HTR-8/SVneo (cell line): ENCODE data around the gene RFNG.

Experiments used
- DNase-seq: peaks from one replicate; pipeline ENCODE4 v3.0.0; 2011; ENCODE audit warnings: low spot score, mixed read lengths; ENCODE audit not compliant: insufficient read length
- FAIRE-seq: peaks from 2 replicates; lab custom pipeline; 2011; peaks lifted over from hg19 to GRCh38; lab: Jason Lieb, UNC

RFNG gene

GRCh38 chr17:82080048-82080788, 28.6 kb upstream of the RFNG start:
- no peak for DNase-seq
- no peak for FAIRE-seq

- no peak for FAIRE-seq
- DNase-seq = no peak
These were observed 27.5 kb upstream of the RFNG start for GRCh38 chr17:82079001-82079677.

- FAIRE-seq (no peak), DNase-seq (no peak)
These were observed 26.8 kb upstream of the RFNG start for GRCh38 chr17:82078433-82078832.

- no peak for DNase-seq
- no peak for FAIRE-seq
These were observed 26.2 kb upstream of the RFNG start for GRCh38 chr17:82077617-82078358.

- DNase-seq = no peak
- no peak for FAIRE-seq
These were observed 25.4 kb upstream of the RFNG start for GRCh38 chr17:82076785-82077591.

- no peak for DNase-seq
- no peak for FAIRE-seq
These were observed 24.6 kb upstream of the RFNG start for GRCh38 chr17:82076018-82076784.

GRCh38 chr17:82073446-82073845, 21.8 kb upstream of the RFNG start:
- FAIRE-seq (no peak), DNase-seq (no peak)

GRCh38 chr17:82072827-82073226, 21.2 kb upstream of the RFNG start:
- DNase-seq (no peak), FAIRE-seq (no peak)

- DNase-seq (no peak), FAIRE-seq (no peak)
These were observed 19.0 kb upstream of the RFNG start for GRCh38 chr17:82070611-82071010.

- FAIRE-seq (no peak), DNase-seq (peak; percentile 74)
These were observed 14.2 kb upstream of the RFNG start, which contains the start of gene DUS1L for GRCh38 chr17:82065638-82066303. Gene DUS1L, minus strand, starts transcription at chr17:82065804. Its CDS starts 745 bp downstream, at chr17:82065059.

GRCh38 chr17:82065193-82065637, 13.6 kb upstream of the RFNG start:
- DNase-seq = peak; percentile 27

GRCh38 chr17:82064433-82065192, 13.0 kb upstream of the RFNG start:
- FAIRE-seq = no peak
- DNase-seq = no peak

More at GRCh38 chr17:82065193-82065637, 13.6 kb upstream of the RFNG start:
- FAIRE-seq = no peak

GRCh38 chr17:82063424-82064415, 12.1 kb upstream of the RFNG start:
- FAIRE-seq (no peak), DNase-seq (no peak)

- DNase-seq = no peak
- FAIRE-seq = no peak
These were observed 11.4 kb upstream of the RFNG start for GRCh38 chr17:82062984-82063368.

GRCh38 chr17:82062076-82062983, 10.7 kb upstream of the RFNG start:
- DNase-seq (no peak), FAIRE-seq (no peak)
